Keratinocyte (primary cell): ENCODE data around the gene FNDC3B. TPM values are rescaled to one million over a fixed set of nuclear protein-coding genes. Genes with fewer than 3 reads are reported as not detected.

Source experiments
- DNase-seq: peaks from one replicate; pipeline ENCODE4 v3.0.0-alpha.2; 2011; ENCODE audit warnings: low read depth, missing footprints, low spot score
- FAIRE-seq: peaks from 2 replicates; lab custom pipeline; 2011; peaks lifted over from hg19 to GRCh38; lab: Jason Lieb, UNC
- H2AFZ ChIP-seq: 2 replicates; pipeline ENCODE4 v1.6.0; 2012; ENCODE audit warnings: low read length, control low read depth, inconsistent platforms; ENCODE audit not compliant: control insufficient read depth
- H3K27ac ChIP-seq: 2 replicates; pipeline ENCODE4 v1.5.1; 2011; ENCODE audit warnings: low read length; ENCODE audit not compliant: control insufficient read depth, insufficient read depth
- H3K27me3 ChIP-seq: 3 replicates; pipeline ENCODE4 v1.6.0; 2011; ENCODE audit warnings: low read length; ENCODE audit not compliant: control insufficient read depth, insufficient read depth; ENCODE audit errors: extremely low read depth
- H3K36me3 ChIP-seq, 2 experiments: 2 replicates in 1 of 2; 3 replicates in 1 of 2; pipeline ENCODE4 v1.5.1; 2011; ENCODE audit warnings: low read length in 2 of 2, mild to moderate bottlenecking in 1 of 2; ENCODE audit not compliant: control insufficient read depth in 2 of 2, insufficient read depth in 2 of 2; ENCODE audit errors: extremely low read depth in 1 of 2
- H3K4me1 ChIP-seq: 3 replicates; pipeline ENCODE4 v1.5.1; 2011; ENCODE audit warnings: low read length; ENCODE audit not compliant: control insufficient read depth, insufficient read depth; ENCODE audit errors: extremely low read depth
- H3K4me2 ChIP-seq: 3 replicates; pipeline ENCODE4 v1.6.0; 2011; ENCODE audit warnings: low read depth, low read length; ENCODE audit not compliant: control insufficient read depth, insufficient read depth; ENCODE audit errors: extremely low read depth
- H3K4me3 ChIP-seq, 3 experiments: fragments of 200-600 bp in 1 of 3; sonication (generic) in 1 of 3; 2 replicates in 2 of 3; 3 replicates in 1 of 3; pipeline ENCODE4 v1.5.1; 2011 to 2016; ENCODE audit warnings: low read length in 3 of 3, mild to moderate bottlenecking in 3 of 3, control low read depth in 2 of 3, inconsistent platforms in 1 of 3, low read depth in 1 of 3, mixed read lengths in 1 of 3, mixed run types in 1 of 3, moderate library complexity in 1 of 3; ENCODE audit not compliant: control insufficient read depth in 2 of 3, insufficient read depth in 2 of 3; ENCODE audit errors: extremely low read depth in 1 of 3
- H3K79me2 ChIP-seq: 2 replicates; pipeline ENCODE4 v1.6.0; 2012; ENCODE audit warnings: low read length; ENCODE audit not compliant: control insufficient read depth, insufficient read depth
- H3K9ac ChIP-seq: 3 replicates; pipeline ENCODE4 v1.6.0; 2011; ENCODE audit warnings: low read length; ENCODE audit not compliant: control insufficient read depth, insufficient read depth; ENCODE audit errors: extremely low read depth
- H3K9me1 ChIP-seq: 3 replicates; pipeline ENCODE4 v1.6.0; 2011; ENCODE audit warnings: low read length; ENCODE audit not compliant: control insufficient read depth, insufficient read depth; ENCODE audit errors: extremely low read depth
- H3K9me3 ChIP-seq: 2 replicates; pipeline ENCODE4 v1.5.1; 2012; ENCODE audit warnings: low read depth, low read length; ENCODE audit not compliant: control insufficient read depth
- H4K20me1 ChIP-seq: 3 replicates; pipeline ENCODE4 v1.6.0; 2011; ENCODE audit warnings: low read length; ENCODE audit not compliant: control insufficient read depth, insufficient read depth; ENCODE audit errors: extremely low read depth
- EZH2 ChIP-seq: IDR thresholded peaks from one replicate; pipeline ENCODE4 v1.6.1; 2012; ENCODE audit warnings: inconsistent platforms, mild to moderate bottlenecking, low read length, moderate library complexity
- dilution Hi-C: fragments of 300-500 bp; cut with MboI; formaldehyde crosslinking; loops from one replicate; pipeline ENCODE4 v1.7.0; 2020; ENCODE audit warnings: low sequenced_read_pairs; ENCODE audit not compliant: extremely low pct_ligation_motif_present
- polyA plus RNA-seq, 5 experiments: library from polyadenylated mRNA; depleted of rRNA in 3 of 5; stranded (reverse) in 3 of 5; stranded (forward) in 1 of 5; unstranded in 1 of 5; fragments of >200 nt; gene quantifications; 1 replicate in 1 of 5; 2 replicates in 3 of 5; 3 replicates in 1 of 5; pipeline versions ENCODE4 v1.2.1 to v1.2.3, GENCODE V29; 2011 to 2012; ENCODE audit warnings: missing spikeins in 2 of 5, low read depth in 1 of 5, low replicate concordance in 1 of 5
- TF ChIP-seq, protein P1 (sequence below), 3 experiments: IDR thresholded peaks in 1 of 3; conservative IDR thresholded peaks in 1 of 3; optimal IDR thresholded peaks in 1 of 3; 2 replicates in 2 of 3; 3 replicates in 1 of 3; pipeline versions ENCODE3 to v1.5.1; 2011; ENCODE audit warnings: low read length in 3 of 3, mild to moderate bottlenecking in 3 of 3, moderate library complexity in 2 of 3, control low read depth in 1 of 3, inconsistent platforms in 1 of 3; ENCODE audit not compliant: insufficient read depth in 2 of 3; ENCODE audit errors: extremely low read depth in 1 of 3

The FNDC3B gene
- polyA plus RNA-seq, 1 donor (not counting 4 experiments of a cell fraction or from before 2014, with no cell fraction given): 31.4 TPM

DNA sequence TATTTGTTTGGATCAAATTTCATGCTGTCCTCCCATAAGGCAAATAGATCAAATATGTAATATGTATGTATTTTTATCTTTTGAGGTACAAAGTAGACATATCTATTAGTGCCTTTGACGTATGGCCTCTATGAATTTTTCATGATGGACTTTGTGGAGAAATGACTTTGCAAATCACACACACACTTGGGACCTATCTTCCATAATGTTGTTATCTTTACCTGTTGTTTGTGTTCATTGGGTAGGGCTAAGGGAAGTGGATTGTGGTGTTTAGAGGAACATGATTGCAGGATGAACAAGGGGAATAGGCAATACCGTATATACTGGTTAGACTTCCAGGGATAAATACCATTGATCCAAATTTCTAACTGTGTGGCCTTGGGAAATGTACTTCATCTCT, 266.6 kb downstream of the FNDC3B start:
- no peak overlapping the region for H3K4me3 ChIP-seq
- peak overlapping the region; percentile 56 for H3K27ac ChIP-seq
- DNase-seq: no peak
- H3K9ac ChIP-seq: no peak overlapping the region
- H3K9me1 ChIP-seq: no peaks in the 10 kb centered on the region
- peaks cover 6 to 22% of the 10 kb centered on the region in 2 experiments for H3K36me3 ChIP-seq
- no peak overlapping the region for H2AFZ ChIP-seq
- H4K20me1 ChIP-seq: no peaks in the 10 kb centered on the region
- FAIRE-seq: no peak
- H3K79me2 ChIP-seq: no peaks in the 10 kb centered on the region
- H3K27me3 ChIP-seq: no peaks in the 10 kb centered on the region
- peaks cover 25% of the 10 kb centered on the region for H3K4me1 ChIP-seq
- dilution Hi-C loops: no loop called here
- TF ChIP-seq, protein P1, sequence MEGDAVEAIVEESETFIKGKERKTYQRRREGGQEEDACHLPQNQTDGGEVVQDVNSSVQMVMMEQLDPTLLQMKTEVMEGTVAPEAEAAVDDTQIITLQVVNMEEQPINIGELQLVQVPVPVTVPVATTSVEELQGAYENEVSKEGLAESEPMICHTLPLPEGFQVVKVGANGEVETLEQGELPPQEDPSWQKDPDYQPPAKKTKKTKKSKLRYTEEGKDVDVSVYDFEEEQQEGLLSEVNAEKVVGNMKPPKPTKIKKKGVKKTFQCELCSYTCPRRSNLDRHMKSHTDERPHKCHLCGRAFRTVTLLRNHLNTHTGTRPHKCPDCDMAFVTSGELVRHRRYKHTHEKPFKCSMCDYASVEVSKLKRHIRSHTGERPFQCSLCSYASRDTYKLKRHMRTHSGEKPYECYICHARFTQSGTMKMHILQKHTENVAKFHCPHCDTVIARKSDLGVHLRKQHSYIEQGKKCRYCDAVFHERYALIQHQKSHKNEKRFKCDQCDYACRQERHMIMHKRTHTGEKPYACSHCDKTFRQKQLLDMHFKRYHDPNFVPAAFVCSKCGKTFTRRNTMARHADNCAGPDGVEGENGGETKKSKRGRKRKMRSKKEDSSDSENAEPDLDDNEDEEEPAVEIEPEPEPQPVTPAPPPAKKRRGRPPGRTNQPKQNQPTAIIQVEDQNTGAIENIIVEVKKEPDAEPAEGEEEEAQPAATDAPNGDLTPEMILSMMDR (optimal IDR thresholded peaks at IDR 0.05 in 1 of 3, IDR thresholded peaks at IDR 0.05 in 1 of 3, conservative IDR thresholded peaks at IDR 0.05 in 1 of 3; ENCODE audit: extremely low read depth in 1 of 3, insufficient read depth in 2 of 3, low read length in 3 of 3): no peak
- no peak for TF ChIP-seq EZH2
- no peaks in the 10 kb centered on the region for H3K9me3 ChIP-seq
- no peak overlapping the region for H3K4me2 ChIP-seq

DNA sequence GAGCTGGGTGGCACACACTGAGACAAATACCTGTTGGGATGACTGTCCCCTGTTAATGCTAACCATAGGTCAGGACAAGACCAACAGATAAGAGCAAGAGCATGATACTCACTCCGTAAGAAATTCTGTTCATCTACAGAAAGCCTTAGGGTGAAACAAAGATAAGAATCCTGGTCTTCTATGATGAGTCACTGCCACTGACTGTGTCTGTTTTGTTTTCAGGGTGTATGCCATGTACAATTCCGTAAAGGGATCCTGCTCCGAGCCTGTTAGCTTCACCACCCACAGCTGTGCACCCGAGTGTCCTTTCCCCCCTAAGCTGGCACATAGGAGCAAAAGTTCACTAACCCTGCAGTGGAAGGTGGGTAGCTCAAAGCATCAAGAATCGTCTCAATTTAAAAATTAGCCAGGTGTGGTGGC, 267.8 kb downstream of the FNDC3B start:
- H3K27ac ChIP-seq: peak overlapping the region; percentile 56
- peaks cover 8 to 28% of the 10 kb centered on the region in 2 experiments for H3K36me3 ChIP-seq
- peak; percentile 81 for FAIRE-seq
- H2AFZ ChIP-seq: no peak overlapping the region
- H3K4me2 ChIP-seq: peak overlapping the region; percentile 34
- DNase-seq: peak; percentile 17
- no peaks in the 10 kb centered on the region for H4K20me1 ChIP-seq
- H3K4me1 ChIP-seq: peaks cover 25% of the 10 kb centered on the region
- dilution Hi-C loops: no loop called here
- no peaks in the 10 kb centered on the region for H3K9me3 ChIP-seq
- no peaks in the 10 kb centered on the region for H3K79me2 ChIP-seq
- no peak overlapping the region for H3K4me3 ChIP-seq
- H3K27me3 ChIP-seq: no peaks in the 10 kb centered on the region
- no peak overlapping the region for H3K9ac ChIP-seq
- H3K9me1 ChIP-seq: no peaks in the 10 kb centered on the region
- TF ChIP-seq EZH2: no peak
- TF ChIP-seq, protein P1 (optimal IDR thresholded peaks at IDR 0.05 in 1 of 3, IDR thresholded peaks at IDR 0.05 in 1 of 3, conservative IDR thresholded peaks at IDR 0.05 in 1 of 3; ENCODE audit: extremely low read depth in 1 of 3, insufficient read depth in 2 of 3, low read length in 3 of 3): no peak
